ENCODE results near the gene GRIP1.

DNA sequence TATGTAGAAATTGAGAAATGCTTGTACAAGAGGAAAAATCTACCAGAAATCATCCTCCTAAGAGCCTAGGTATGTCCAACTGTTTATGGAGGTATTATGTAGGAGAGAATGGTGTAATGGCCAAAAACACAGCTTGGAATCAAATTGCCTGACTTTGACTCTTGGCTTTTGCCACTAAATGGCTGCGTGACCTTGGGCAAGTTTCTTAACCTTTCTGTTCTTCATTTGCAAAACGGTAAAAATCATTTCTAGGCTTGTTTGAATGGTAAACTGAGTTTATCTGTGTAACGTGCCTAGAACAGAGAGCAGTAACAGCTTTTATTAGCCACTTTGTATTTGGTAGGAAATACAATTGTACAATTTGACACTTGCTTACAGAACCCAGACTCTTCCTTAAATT is 4.9 kb upstream of the GRIP1 start:
- no peak for TF ChIP-seq POLR2AphosphoS5 (IDR thresholded peaks at IDR 0.05)
- TF ChIP-seq, protein P1, sequence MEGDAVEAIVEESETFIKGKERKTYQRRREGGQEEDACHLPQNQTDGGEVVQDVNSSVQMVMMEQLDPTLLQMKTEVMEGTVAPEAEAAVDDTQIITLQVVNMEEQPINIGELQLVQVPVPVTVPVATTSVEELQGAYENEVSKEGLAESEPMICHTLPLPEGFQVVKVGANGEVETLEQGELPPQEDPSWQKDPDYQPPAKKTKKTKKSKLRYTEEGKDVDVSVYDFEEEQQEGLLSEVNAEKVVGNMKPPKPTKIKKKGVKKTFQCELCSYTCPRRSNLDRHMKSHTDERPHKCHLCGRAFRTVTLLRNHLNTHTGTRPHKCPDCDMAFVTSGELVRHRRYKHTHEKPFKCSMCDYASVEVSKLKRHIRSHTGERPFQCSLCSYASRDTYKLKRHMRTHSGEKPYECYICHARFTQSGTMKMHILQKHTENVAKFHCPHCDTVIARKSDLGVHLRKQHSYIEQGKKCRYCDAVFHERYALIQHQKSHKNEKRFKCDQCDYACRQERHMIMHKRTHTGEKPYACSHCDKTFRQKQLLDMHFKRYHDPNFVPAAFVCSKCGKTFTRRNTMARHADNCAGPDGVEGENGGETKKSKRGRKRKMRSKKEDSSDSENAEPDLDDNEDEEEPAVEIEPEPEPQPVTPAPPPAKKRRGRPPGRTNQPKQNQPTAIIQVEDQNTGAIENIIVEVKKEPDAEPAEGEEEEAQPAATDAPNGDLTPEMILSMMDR (IDR thresholded peaks at IDR 0.05) = no peak
- TF ChIP-seq POLR2A (IDR thresholded peaks at IDR 0.05) = no peak
- TF ChIP-seq EP300 (IDR thresholded peaks at IDR 0.05) = no peak
